K562 (cell line): ENCODE results near the gene CHST12. TPM values are rescaled to one million over a fixed set of nuclear protein-coding genes. Genes with fewer than 3 reads are reported as not detected.

ENCODE experiments used
- ATAC-seq: fragments of 200-7000 bp; cut with Tn5 transposase; 3 replicates; pipeline ENCODE4 v1.9.1; 2020; ENCODE audit warnings: moderate library complexity
- BruUV-seq: library from RNA; stranded (reverse); fragments of 400-500 nt; replicated peaks from 2 replicates; lab custom pipeline; 2021; lab: Mats Ljungman, UMichigan
- CTCF ChIA-PET: fragments of 300-600 bp; formaldehyde crosslinking; extraction: SDS; loops from one replicate; lab custom pipeline; 2021; ENCODE audit warnings: low intra/inter-chr PET ratio; lab: Yijun Ruan, JAX
- POLR2A ChIA-PET: fragments of 300-600, 350-650 bp; sonication (Branson Sonifier 250); formaldehyde crosslinking; extraction: SDS; loops from one replicate; lab custom pipeline; 2021; ENCODE audit warnings: antibody characterized with exemption, inconsistent platforms; lab: Yijun Ruan, JAX
- DNase-seq, 4 experiments: peaks; one replicate each; pipeline versions ENCODE4 v3.0.0 to v3.0.0-alpha.2; 2011 to 2018; ENCODE audit warnings: low spot score in 3 of 4, mixed read lengths in 3 of 4; ENCODE audit errors: extremely low read depth in 1 of 4
- FAIRE-seq: peaks from 2 replicates; lab custom pipeline; 2011; peaks lifted over from hg19 to GRCh38; lab: Jason Lieb, UNC
- H2AFZ ChIP-seq: 2 replicates; pipeline ENCODE4 v1.6.0; 2011; ENCODE audit warnings: low read depth, low read length, control low read depth, inconsistent platforms
- H3K27ac ChIP-seq: fragments of 200-600 bp; 3 replicates; pipeline ENCODE4 v1.8.0; 2011; ENCODE audit warnings: low read depth, mild to moderate bottlenecking, control low read depth, inconsistent platforms, low read length, moderate library complexity, mixed read lengths; ENCODE audit errors: extremely low read depth
- H3K27me3 ChIP-seq, 2 experiments: fragments of 300-600 bp in 1 of 2; 2 replicates in 1 of 2; 3 replicates in 1 of 2; pipeline versions ENCODE4 v1.6.0 to v1.8.0; 2011; ENCODE audit warnings: inconsistent platforms in 2 of 2, low read length in 2 of 2, mild to moderate bottlenecking in 1 of 2, mixed read lengths in 1 of 2, moderate library complexity in 1 of 2; ENCODE audit not compliant: control insufficient read depth in 2 of 2, insufficient read depth in 2 of 2
- H3K36me3 ChIP-seq: fragments of 300-600 bp; 3 replicates; pipeline ENCODE4 v1.8.0; 2011; ENCODE audit warnings: mild to moderate bottlenecking, low read length, inconsistent platforms; ENCODE audit not compliant: control insufficient read depth, insufficient read depth
- H3K4me1 ChIP-seq, 2 experiments: fragments of 200-600 bp in 1 of 2; replicated peaks in 1 of 2; 2 replicates in 1 of 2; 3 replicates in 1 of 2; pipeline versions ENCODE4 v1.5.1 to v1.8.0; 2011; ENCODE audit warnings: inconsistent platforms in 2 of 2, low read length in 2 of 2, mild to moderate bottlenecking in 1 of 2, mixed read lengths in 1 of 2, moderate library complexity in 1 of 2; ENCODE audit not compliant: control insufficient read depth in 2 of 2, insufficient read depth in 2 of 2
- H3K4me2 ChIP-seq: 2 replicates; pipeline ENCODE4 v1.6.1; 2011; ENCODE audit warnings: low read length, control low read depth, inconsistent platforms, mixed read lengths; ENCODE audit not compliant: insufficient read depth
- H3K4me3 ChIP-seq: fragments of 200-600 bp; sonication (generic), shearing (Covaris generic); 2 replicates; pipeline ENCODE4 v1.5.1; 2016; ENCODE audit warnings: control low read depth, inconsistent platforms
- H3K79me2 ChIP-seq: fragments of 200-600 bp; 3 replicates; pipeline ENCODE4 v1.8.0; 2011; ENCODE audit warnings: low read length, inconsistent platforms; ENCODE audit not compliant: control insufficient read depth, insufficient read depth
- H3K9ac ChIP-seq, 2 experiments: 2 replicates each; pipeline versions ENCODE4 v1.6.0 to v1.6.1; 2011; ENCODE audit warnings: low read depth in 2 of 2, low read length in 2 of 2, control low read depth in 1 of 2, inconsistent platforms in 1 of 2, mild to moderate bottlenecking in 1 of 2, mixed read lengths in 1 of 2; ENCODE audit not compliant: insufficient read depth in 1 of 2
- H3K9me1 ChIP-seq: one replicate; pipeline ENCODE4 v1.6.0; 2011; ENCODE audit warnings: inconsistent platforms, mild to moderate bottlenecking, low read length, moderate library complexity; ENCODE audit not compliant: control insufficient read depth, insufficient read depth
- H3K9me3 ChIP-seq: replicated peaks from 2 replicates; pipeline ENCODE4 v1.5.1; 2011; ENCODE audit warnings: low read depth, low read length, inconsistent platforms; ENCODE audit not compliant: control insufficient read depth, insufficient read depth
- H4K20me1 ChIP-seq: replicated peaks from 2 replicates; pipeline ENCODE4 v1.6.1; 2011; ENCODE audit warnings: low read length, inconsistent platforms, mixed read lengths; ENCODE audit not compliant: control insufficient read depth, insufficient read depth
- CBFA2T3 ChIP-seq: fragments of 450-650 bp; IDR thresholded peaks from 2 replicates; pipeline ENCODE4 v1.6.1; 2017
- MCM3 ChIP-seq: fragments of 450-650 bp; IDR thresholded peaks from 2 replicates; pipeline ENCODE4 v1.6.1; 2016
- MTA2 ChIP-seq: fragments of 450-650 bp; IDR thresholded peaks from 2 replicates; pipeline ENCODE4 v1.6.1; 2016; ENCODE audit warnings: low read depth
- ZBTB49 ChIP-seq: sonication (generic); formaldehyde crosslinking; IDR thresholded peaks from 2 replicates; pipeline ENCODE4 v1.8.0; 2022; ENCODE audit warnings: missing genetic modification reagents, mild to moderate bottlenecking, borderline replicate concordance
- ZC3H11A ChIP-seq: IDR thresholded peaks from 2 replicates; pipeline ENCODE4 v1.6.1; 2012; ENCODE audit warnings: low read depth, low read length, improper control_type of control experiment
- ZNF232 ChIP-seq: sonication (generic); formaldehyde crosslinking; IDR thresholded peaks from 2 replicates; pipeline ENCODE4 v1.8.0; 2022; ENCODE audit warnings: mild to moderate bottlenecking, missing genetic modification reagents
- WGBS: fragments of 100-300 bp; shearing (Covaris generic); methylation state at CpG from one replicate; pipeline ENCODE4 v1.1.6; 2016; ENCODE audit warnings: low coverage, mixed read lengths; ENCODE audit not compliant: insufficient coverage; ENCODE audit errors: missing lambda C conversion rate; 5-methylcytosine and 5-hydroxymethylcytosine counted together
- in situ Hi-C: fragments of 300-500 bp; cut with MboI; formaldehyde crosslinking; loops from 4 replicates; pipeline ENCODE4 v1.15.0; 2018; ENCODE audit warnings: inconsistent platforms, mixed read lengths
- intact Hi-C: fragments of 100-400 bp; cut with micrococcal nuclease; formaldehyde crosslinking; loops from 2 replicates; pipeline ENCODE4 v1.14.2; 2022
- polyA plus RNA-seq, 8 experiments: library from polyadenylated mRNA; depleted of rRNA in 4 of 8; stranded (reverse) in 5 of 8; unstranded in 3 of 8; fragments of >200 nt; fragmentation: Nextera tagmentation in 2 of 8; fragmentation: Illumina TruSeq in 1 of 8; extraction: Ambion mirVana in 2 of 8; extraction: Trizol in 1 of 8; gene quantifications; 2 replicates each; pipeline versions ENCODE4 v1.2.1 to v1.2.3, GENCODE V29; 2011 to 2014; ENCODE audit warnings: inconsistent platforms in 1 of 8, missing spikeins in 1 of 8
- total RNA-seq, 7 experiments: library from RNA; depleted of rRNA in 6 of 7; stranded (reverse); fragments of >200 nt in 6 of 7; fragmentation: Illumina TruSeq in 2 of 7; extraction: Trizol in 2 of 7; gene quantifications; 2 replicates each; pipeline versions ENCODE4 v1.2.1 to v1.2.3, GENCODE V29; 2011 to 2021; ENCODE audit warnings: low replicate concordance in 1 of 7

The CHST12 gene
- total and polyA plus RNA-seq, 9 of the 15 experiments (the other 6 are each of a cell fraction or from before 2014, with no cell fraction given): 0.18 to 19.8 (median 3.6) TPM

- no peak for TF ChIP-seq MTA2
Measured at GRCh38 chr7:2416063-2416462, 12.7 kb downstream of the CHST12 start (continued).

DNA sequence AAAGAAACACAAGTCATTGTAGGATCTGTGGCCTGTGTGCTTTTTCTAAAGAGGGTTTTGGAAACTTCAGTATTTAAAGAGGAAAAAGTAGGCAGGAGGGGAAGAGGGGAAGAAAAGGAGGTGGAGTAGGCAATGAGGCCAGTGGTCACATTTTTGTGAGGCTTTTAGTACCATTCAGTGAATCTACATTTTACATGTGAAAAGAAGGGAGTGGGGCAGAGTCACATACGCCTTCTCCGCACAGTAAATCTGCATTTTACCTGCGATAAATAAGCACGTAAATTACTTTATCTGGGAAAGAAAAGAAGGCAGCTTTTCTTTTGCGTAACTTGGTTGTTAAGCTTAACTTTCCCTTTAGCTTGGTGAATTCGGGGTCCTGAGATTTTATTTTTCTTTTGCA, 13.2 kb downstream of the CHST12 start:
- ATAC-seq (no peak), DNase-seq (no peak), FAIRE-seq (no peak)
- BruUV-seq: no TSS peak
- no peak overlapping the region for H3K27ac ChIP-seq
- no peaks in the 10 kb centered on the region for H3K27me3 ChIP-seq
- H3K4me3 ChIP-seq: no peak overlapping the region
- H3K4me1 ChIP-seq: peaks cover 19 to 20% of the 10 kb centered on the region in 2 experiments; a peak in 4 of 5 replicates
- TF ChIP-seq MCM3 (no peak), CBFA2T3 (no peak), ZC3H11A (no peak), ZBTB49 (CRISPR knock-in tag) (no peak), ZNF232 (CRISPR knock-in tag) (peak; percentile 97)
- in situ Hi-C loops: no loop called here
- intact Hi-C loops: no loop called here
- no peaks in the 10 kb centered on the region for H3K9me1 ChIP-seq
- WGBS: 79% methylated on average over 6 of the region's 6 CpGs
- peaks cover 14% of the 10 kb centered on the region; the same call in 1 of the 3 replicates for H3K79me2 ChIP-seq
- H3K9me3 ChIP-seq: no peaks in the 10 kb centered on the region
- ChIA-PET CTCF (no interaction called here), POLR2A (interaction anchor here (1.0 to 1.2 kb wide), 2 partner anchors 22 to 32 kb away, joined by 3 to 5 read pairs; no protein-coding TSS in a partner anchor)
- H4K20me1 ChIP-seq: no peaks in the 10 kb centered on the region
- H3K9ac ChIP-seq: no peak overlapping the region
- no peak overlapping the region for H2AFZ ChIP-seq
- no peak overlapping the region for H3K4me2 ChIP-seq
- no peaks in the 10 kb centered on the region for H3K36me3 ChIP-seq
